NT2/D1 (cell line): Measurements from ENCODE around the gene HS6ST2.

Source experiments
- YY1 ChIP-seq: IDR thresholded peaks from 2 replicates; pipeline ENCODE4 v1.6.1; 2011; ENCODE audit not compliant: insufficient read length, insufficient read depth
- ZNF274 ChIP-seq: IDR thresholded peaks from 2 replicates; pipeline ENCODE4 v1.6.1; 2011; ENCODE audit warnings: mild to moderate bottlenecking, low read depth, low read length

- no peak for TF ChIP-seq ZNF274
- no peak for TF ChIP-seq YY1
Observed at GRCh38 chrX:132728296-132728695, 230.1 kb downstream of the HS6ST2 start.
